IMR-90 (cell line): Measurements from ENCODE around the gene XKR3. TPM values are rescaled to one million over a fixed set of nuclear protein-coding genes. Genes with fewer than 3 reads are reported as not detected.

Experiments used
- ATAC-seq: fragments of 200-7000 bp; cut with Tn5 transposase; 2 replicates; pipeline ENCODE4 v1.9.1; 2020; ENCODE audit warnings: low read depth, mild to moderate bottlenecking, moderate library complexity
- BruUV-seq: library from RNA; stranded (reverse); fragments of 400-500 nt; replicated peaks from 2 replicates; lab custom pipeline; 2021; lab: Mats Ljungman, UMichigan
- CTCF ChIA-PET: fragments of 300-600 bp; formaldehyde crosslinking; extraction: SDS; loops from one replicate; lab custom pipeline; 2021; ENCODE audit warnings: antibody characterized with exemption; lab: Yijun Ruan, JAX
- POLR2A ChIA-PET: fragments of 300-600 bp; sonication (Branson Sonifier 250); formaldehyde crosslinking; loops from one replicate; lab custom pipeline; 2022; ENCODE audit warnings: antibody characterized with exemption; ENCODE audit not compliant: unreplicated experiment; lab: Charles Lee
- DNase-seq: peaks from one replicate; pipeline ENCODE4 v3.0.0; 2013
- H2AFZ ChIP-seq: replicated peaks from 2 replicates; pipeline ENCODE3; 2013; ENCODE audit warnings: low read length, mild to moderate bottlenecking; ENCODE audit not compliant: poor library complexity
- H2AK5ac ChIP-seq: 2 replicates; pipeline ENCODE4 v1.6.1; 2013; ENCODE audit warnings: low read depth, low read length, inconsistent platforms
- H2AK9ac ChIP-seq: replicated peaks from 2 replicates; pipeline ENCODE3; 2013; ENCODE audit warnings: mild to moderate bottlenecking, low read depth, low read length, moderate library complexity; ENCODE audit not compliant: poor library complexity
- H2BK120ac ChIP-seq: 2 replicates; pipeline ENCODE4 v1.6.1; 2013; ENCODE audit warnings: low read depth, low read length, inconsistent platforms
- H2BK15ac ChIP-seq: 3 replicates; pipeline ENCODE4 v1.6.1; 2013; ENCODE audit warnings: low read depth, low read length, inconsistent platforms
- H2BK20ac ChIP-seq: 2 replicates; pipeline ENCODE4 v1.6.1; 2013; ENCODE audit warnings: low read depth, mild to moderate bottlenecking, inconsistent platforms, low read length, moderate library complexity
- H2BK5ac ChIP-seq: 2 replicates; pipeline ENCODE4 v1.6.1; 2013; ENCODE audit warnings: mild to moderate bottlenecking, low read depth, low read length, inconsistent platforms; ENCODE audit not compliant: poor library complexity, severe bottlenecking
- H3K14ac ChIP-seq: replicated peaks from 2 replicates; pipeline ENCODE4 v1.6.1; 2013; ENCODE audit warnings: low read depth, low read length, inconsistent platforms
- H3K18ac ChIP-seq: 2 replicates; pipeline ENCODE4 v1.6.1; 2013; ENCODE audit warnings: low read depth, low read length, control low read depth
- H3K23ac ChIP-seq: 2 replicates; pipeline ENCODE4 v1.6.1; 2013; ENCODE audit warnings: low read depth, low read length, inconsistent platforms
- H3K27ac ChIP-seq: 2 replicates; pipeline ENCODE4 v1.5.1; 2013; ENCODE audit warnings: mild to moderate bottlenecking, control low read depth, low read length; ENCODE audit not compliant: insufficient read depth
- H3K27me3 ChIP-seq: 2 replicates; pipeline ENCODE4 v1.6.1; 2013; ENCODE audit warnings: low read length; ENCODE audit not compliant: control insufficient read depth, insufficient read depth
- H3K36me3 ChIP-seq: 2 replicates; pipeline ENCODE4 v1.6.1; 2013; ENCODE audit warnings: low read length, mixed read lengths; ENCODE audit not compliant: control insufficient read depth, insufficient read depth
- H3K4ac ChIP-seq: 2 replicates; pipeline ENCODE4 v1.6.1; 2013; ENCODE audit warnings: low read depth, low read length, inconsistent platforms
- H3K4me1 ChIP-seq: 2 replicates; pipeline ENCODE4 v1.6.1; 2013; ENCODE audit warnings: low read length, mixed read lengths; ENCODE audit not compliant: control insufficient read depth, insufficient read depth
- H3K4me2 ChIP-seq: 2 replicates; pipeline ENCODE4 v1.6.1; 2013; ENCODE audit warnings: low read depth, mild to moderate bottlenecking, control low read depth, low read length, moderate library complexity
- H3K4me3 ChIP-seq: 2 replicates; pipeline ENCODE4 v1.5.1; 2013; ENCODE audit warnings: low read depth, mild to moderate bottlenecking, control low read depth, low read length, moderate library complexity; ENCODE audit not compliant: insufficient read depth
- H3K56ac ChIP-seq: 2 replicates; pipeline ENCODE4 v1.6.1; 2013; ENCODE audit warnings: low read length, inconsistent platforms; ENCODE audit not compliant: insufficient read depth; ENCODE audit errors: extremely low read depth
- H3K79me1 ChIP-seq, 2 experiments: 2 replicates each; pipeline ENCODE4 v1.6.1; 2013; ENCODE audit warnings: low read length in 2 of 2, inconsistent platforms in 1 of 2, low read depth in 1 of 2
- H3K9ac ChIP-seq: 2 replicates; pipeline ENCODE4 v1.6.1; 2013; ENCODE audit warnings: low read depth, low read length, control low read depth
- H3K9me1 ChIP-seq: 2 replicates; pipeline ENCODE4 v1.6.1; 2013; ENCODE audit warnings: low read length, inconsistent platforms; ENCODE audit not compliant: insufficient read depth
- H3K9me3 ChIP-seq: 2 replicates; pipeline ENCODE4 v1.6.1; 2013; ENCODE audit warnings: low read length; ENCODE audit not compliant: control insufficient read depth, insufficient read depth
- H4K20me1 ChIP-seq: 2 replicates; pipeline ENCODE4 v1.6.1; 2013; ENCODE audit warnings: low read length, inconsistent platforms; ENCODE audit not compliant: insufficient read depth
- H4K5ac ChIP-seq: 2 replicates; pipeline ENCODE4 v1.6.1; 2013; ENCODE audit warnings: mild to moderate bottlenecking, low read depth, low read length, control low read depth
- H4K8ac ChIP-seq, 2 experiments: 2 replicates each; pipeline ENCODE4 v1.6.1; 2013; ENCODE audit warnings: low read depth in 2 of 2, low read length in 2 of 2, control low read depth in 1 of 2, inconsistent platforms in 1 of 2
- H4K91ac ChIP-seq: 2 replicates; pipeline ENCODE4 v1.6.1; 2013; ENCODE audit warnings: low read depth, low read length, inconsistent platforms; ENCODE audit not compliant: insufficient read depth
- BHLHE40 ChIP-seq: fragments of 150-350 bp; IDR thresholded peaks from 2 replicates; pipeline ENCODE4 v1.6.1; 2016; ENCODE audit warnings: mild to moderate bottlenecking, low read depth, low read length
- CEBPB ChIP-seq: IDR thresholded peaks from 2 replicates; pipeline ENCODE4 v1.6.1; 2012; ENCODE audit warnings: low read depth, low read length, improper control_type of control experiment
- CHD1 ChIP-seq: IDR thresholded peaks from 2 replicates; pipeline ENCODE4 v1.6.1; 2012; ENCODE audit warnings: low read depth, low read length, improper control_type of control experiment
- CTCF ChIP-seq: conservative IDR thresholded peaks from 2 replicates; pipeline ENCODE4 v1.5.1; 2012; ENCODE audit warnings: mild to moderate bottlenecking, low read depth, low read length, improper control_type of control experiment
- FOS ChIP-seq: fragments of 150-350 bp; IDR thresholded peaks from 2 replicates; pipeline ENCODE4 v1.6.1; 2016; ENCODE audit warnings: low read depth, low read length
- MAFK ChIP-seq: IDR thresholded peaks from 2 replicates; pipeline ENCODE4 v1.6.1; 2012; ENCODE audit warnings: low read depth, low read length, improper control_type of control experiment
- MAZ ChIP-seq: IDR thresholded peaks from 2 replicates; pipeline ENCODE4 v1.6.1; 2012; ENCODE audit warnings: low read depth, mild to moderate bottlenecking, low read length, improper control_type of control experiment, moderate library complexity, borderline replicate concordance
- MXI1 ChIP-seq: IDR thresholded peaks from 2 replicates; pipeline ENCODE4 v1.6.1; 2012; ENCODE audit warnings: low read depth, mild to moderate bottlenecking, low read length, moderate library complexity, borderline replicate concordance
- NFE2L2 ChIP-seq: fragments of 150-350 bp; IDR thresholded peaks from 2 replicates; pipeline ENCODE4 v1.6.1; 2016; ENCODE audit warnings: low read depth, mild to moderate bottlenecking, low read length
- RAD21 ChIP-seq: IDR thresholded peaks from 2 replicates; pipeline ENCODE4 v1.6.1; 2012; ENCODE audit warnings: low read length, improper control_type of control experiment
- RCOR1 ChIP-seq: IDR thresholded peaks from 2 replicates; pipeline ENCODE4 v1.6.1; 2012; ENCODE audit warnings: mild to moderate bottlenecking, low read length, improper control_type of control experiment; ENCODE audit not compliant: insufficient replicate concordance
- RFX5 ChIP-seq: IDR thresholded peaks from 2 replicates; pipeline ENCODE4 v1.8.0; 2012; ENCODE audit warnings: low read depth, mild to moderate bottlenecking, low read length, moderate library complexity
- USF2 ChIP-seq: fragments of 150-350 bp; IDR thresholded peaks from 2 replicates; pipeline ENCODE4 v1.6.1; 2017; ENCODE audit warnings: mild to moderate bottlenecking, antibody characterized with exemption, low read length, low read depth
- WGBS, 2 experiments: methylation state at CpG; one replicate each; pipeline versions ENCODE4 v1.1.5 to v1.1.7; 2013; ENCODE audit warnings: missing lambda C conversion rate in 2 of 2; ENCODE audit not compliant: insufficient read length in 1 of 2; ENCODE audit errors: extremely low coverage in 2 of 2; 5-methylcytosine and 5-hydroxymethylcytosine counted together
- dilution Hi-C: fragments of 300-500 bp; cut with HindIII; formaldehyde crosslinking; loops from one replicate; pipeline ENCODE4 v1.14.3; 2018; ENCODE audit warnings: low sequenced_read_pairs; ENCODE audit not compliant: unreplicated experiment
- in situ Hi-C: fragments of 300-500 bp; cut with MboI; formaldehyde crosslinking; loops from 3 replicates; pipeline ENCODE4 v1.14.3; 2019; ENCODE audit warnings: low sequenced_read_pairs, inconsistent platforms, mixed read lengths
- intact Hi-C: fragments of 100-400 bp; cut with micrococcal nuclease; formaldehyde crosslinking; loops from 2 replicates; pipeline ENCODE4 v1.10.0; 2022
- polyA plus RNA-seq, 3 experiments: library from polyadenylated mRNA; depleted of rRNA; stranded (reverse); fragments of >200 nt; gene quantifications; 2 replicates each; pipeline ENCODE4 v1.2.3, GENCODE V29; 2012; ENCODE audit warnings: low replicate concordance in 1 of 3
- total RNA-seq: library from RNA; depleted of rRNA; stranded (reverse); fragments of >200 nt; gene quantifications from 2 replicates; pipeline ENCODE4 v1.2.3, GENCODE V29; 2012
- TF ChIP-seq, protein P1 (sequence below): fragments of 150-350 bp; IDR thresholded peaks from 2 replicates; pipeline ENCODE4 v1.6.1; 2016; ENCODE audit warnings: low read depth, mild to moderate bottlenecking, low read length, moderate library complexity, borderline replicate concordance

XKR3 gene
- total and polyA plus RNA-seq, 2 of the 4 experiments (the other 2 are of a cell fraction), result not detected

GRCh38 chr22:16827506-16827905 is 2.3 kb upstream of the XKR3 start:
- dilution Hi-C loops, result no loop called here
- no CpG with 5 or more reads among the region's 1 CpG for WGBS, 2 experiments
- Histone ChIP-seq H2AFZ (no peak overlapping the region), H2BK5ac (no peak overlapping the region), H4K8ac (no peak overlapping the region), H4K91ac (no peak overlapping the region), H3K9ac (no peak overlapping the region), H3K79me1 (no peaks in the 10 kb centered on the region), H3K56ac (no peak overlapping the region), H3K27ac (no peak overlapping the region), H3K23ac (no peak overlapping the region), H3K36me3 (no peaks in the 10 kb centered on the region), H3K4ac (no peak overlapping the region), H2AK9ac (no peak overlapping the region), H2AK5ac (no peak overlapping the region), H2BK20ac (no peak overlapping the region), H3K4me2 (no peak overlapping the region), H3K9me1 (no peaks in the 10 kb centered on the region), H3K14ac (no peak overlapping the region), H3K9me3 (peaks cover 10% of the 10 kb centered on the region), H2BK15ac (no peak overlapping the region), H4K20me1 (no peaks in the 10 kb centered on the region), H4K5ac (no peak overlapping the region), H3K27me3 (no peaks in the 10 kb centered on the region), H3K4me3 (no peak overlapping the region), H3K18ac (no peak overlapping the region), H3K4me1 (no peaks in the 10 kb centered on the region), H2BK120ac (no peak overlapping the region)
- BruUV-seq, result no TSS peak
- TF ChIP-seq NFE2L2 (no peak), USF2 (no peak), MAFK (no peak), FOS (no peak), MXI1 (no peak), MAZ (no peak), BHLHE40 (no peak), CEBPB (no peak), RAD21 (no peak), RFX5 (no peak), CHD1 (no peak), RCOR1 (no peak), CTCF (no peak)
- TF ChIP-seq, protein P1, sequence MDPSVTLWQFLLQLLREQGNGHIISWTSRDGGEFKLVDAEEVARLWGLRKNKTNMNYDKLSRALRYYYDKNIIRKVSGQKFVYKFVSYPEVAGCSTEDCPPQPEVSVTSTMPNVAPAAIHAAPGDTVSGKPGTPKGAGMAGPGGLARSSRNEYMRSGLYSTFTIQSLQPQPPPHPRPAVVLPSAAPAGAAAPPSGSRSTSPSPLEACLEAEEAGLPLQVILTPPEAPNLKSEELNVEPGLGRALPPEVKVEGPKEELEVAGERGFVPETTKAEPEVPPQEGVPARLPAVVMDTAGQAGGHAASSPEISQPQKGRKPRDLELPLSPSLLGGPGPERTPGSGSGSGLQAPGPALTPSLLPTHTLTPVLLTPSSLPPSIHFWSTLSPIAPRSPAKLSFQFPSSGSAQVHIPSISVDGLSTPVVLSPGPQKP, result no peak
- ATAC-seq (no peak), DNase-seq (no peak)
- CTCF ChIA-PET, result no interaction called here
- in situ Hi-C loops, result no loop called here
- POLR2A ChIA-PET, result no interaction called here
- intact Hi-C loops, result no loop called here
